Panc1 (cell line): ENCODE measurements around the gene ISCA2. TPM values are rescaled to one million over a fixed set of nuclear protein-coding genes. Genes with fewer than 3 reads are reported as not detected.

ENCODE experiments used
- ATAC-seq: fragments of 200-7000 bp; cut with Tn5 transposase; 2 replicates; pipeline ENCODE4 v1.9.1; 2020; ENCODE audit warnings: mild to moderate bottlenecking, moderate library complexity
- BruUV-seq: library from RNA; stranded (reverse); fragments of 400-500 nt; replicated peaks from 2 replicates; lab custom pipeline; 2021; lab: Mats Ljungman, UMichigan
- CTCF ChIA-PET: fragments of 300-600 bp; sonication (Branson Sonifier 250); formaldehyde crosslinking; loops from one replicate; lab custom pipeline; 2022; ENCODE audit warnings: antibody characterized with exemption; lab: Charles Lee
- POLR2A ChIA-PET: fragments of 300-600 bp; sonication (Branson Sonifier 250); formaldehyde crosslinking; loops from one replicate; lab custom pipeline; 2022; ENCODE audit warnings: antibody characterized with exemption; lab: Charles Lee
- DNase-seq: peaks from one replicate; pipeline ENCODE4 v3.0.0-alpha.2; 2010; ENCODE audit warnings: low read depth, low spot score
- H3K27ac ChIP-seq: 2 replicates; pipeline ENCODE4 v1.5.1; 2011; ENCODE audit warnings: mild to moderate bottlenecking, low read length, inconsistent platforms
- H3K27me3 ChIP-seq: fragments of 200-500 bp; sonication (Bioruptor generic); 2 replicates; pipeline ENCODE4 v1.6.0; 2014; ENCODE audit warnings: low read length, inconsistent platforms; ENCODE audit not compliant: control insufficient read depth, insufficient read depth
- H3K36me3 ChIP-seq: fragments of 200-500 bp; sonication (Bioruptor generic); 2 replicates; pipeline ENCODE4 v1.5.1; 2014; ENCODE audit warnings: inconsistent platforms, mild to moderate bottlenecking, low read length, moderate library complexity; ENCODE audit not compliant: control insufficient read depth, insufficient read depth
- H3K4me1 ChIP-seq: 2 replicates; pipeline ENCODE4 v1.5.1; 2011; ENCODE audit warnings: inconsistent platforms, mild to moderate bottlenecking, low read length, moderate library complexity; ENCODE audit not compliant: control insufficient read depth, insufficient read depth
- H3K4me3 ChIP-seq, 2 experiments: 2 replicates each; pipeline ENCODE4 v1.5.1; 2011 to 2012; ENCODE audit warnings: low read depth in 2 of 2, low read length in 2 of 2, mild to moderate bottlenecking in 2 of 2, inconsistent platforms in 1 of 2, moderate library complexity in 1 of 2
- H3K9me3 ChIP-seq: fragments of 200-500 bp; sonication (Bioruptor generic); 2 replicates; pipeline ENCODE4 v1.5.1; 2014; ENCODE audit warnings: low read depth, mild to moderate bottlenecking, inconsistent platforms, low read length, moderate library complexity; ENCODE audit not compliant: control insufficient read depth, insufficient read depth
- POLR2AphosphoS5 ChIP-seq: IDR thresholded peaks from 2 replicates; pipeline ENCODE4 v1.6.1; 2012; ENCODE audit warnings: mild to moderate bottlenecking, low read depth, low read length, moderate library complexity
- SIN3A ChIP-seq: IDR thresholded peaks from 2 replicates; pipeline ENCODE4 v1.6.1; 2012; ENCODE audit warnings: low read depth, mild to moderate bottlenecking, low read length, moderate library complexity, borderline replicate concordance; ENCODE audit not compliant: insufficient read depth
- TCF7L2 ChIP-seq: IDR thresholded peaks from 2 replicates; pipeline ENCODE4 v1.6.1; 2011; ENCODE audit warnings: mild to moderate bottlenecking, low read depth, low read length, inconsistent platforms
- in situ Hi-C: cut with HindIII; loops from 2 replicates; pipeline ENCODE4 v1.10.0; 2016; ENCODE audit warnings: low sequenced_read_pairs, low pct_unique_long_range_greater_than_20kb
- intact Hi-C: fragments of 100-400 bp; cut with micrococcal nuclease; formaldehyde crosslinking; loops from one replicate; pipeline ENCODE4 v1.10.0; 2022; ENCODE audit not compliant: unreplicated experiment
- total RNA-seq: library from RNA; stranded (reverse); gene quantifications from one replicate; pipeline ENCODE4 v1.2.1, GENCODE V29; 2021; ENCODE audit not compliant: unreplicated experiment
- TF ChIP-seq, protein P1 (sequence below), 2 experiments: IDR thresholded peaks; 2 replicates each; pipeline ENCODE4 v1.6.1; 2011 to 2012; ENCODE audit warnings: low read depth in 2 of 2, control low read depth in 1 of 2, low read length in 1 of 2, mild to moderate bottlenecking in 1 of 2, moderate library complexity in 1 of 2; ENCODE audit not compliant: insufficient read depth in 1 of 2
- TF ChIP-seq, protein P2 (sequence below): fragments of 450-650 bp; IDR thresholded peaks from 2 replicates; pipeline ENCODE4 v1.5.1; 2017; ENCODE audit warnings: mild to moderate bottlenecking

ISCA2 gene
- total RNA-seq, 1 experiment from 2014 or later: 26.1 TPM

DNA sequence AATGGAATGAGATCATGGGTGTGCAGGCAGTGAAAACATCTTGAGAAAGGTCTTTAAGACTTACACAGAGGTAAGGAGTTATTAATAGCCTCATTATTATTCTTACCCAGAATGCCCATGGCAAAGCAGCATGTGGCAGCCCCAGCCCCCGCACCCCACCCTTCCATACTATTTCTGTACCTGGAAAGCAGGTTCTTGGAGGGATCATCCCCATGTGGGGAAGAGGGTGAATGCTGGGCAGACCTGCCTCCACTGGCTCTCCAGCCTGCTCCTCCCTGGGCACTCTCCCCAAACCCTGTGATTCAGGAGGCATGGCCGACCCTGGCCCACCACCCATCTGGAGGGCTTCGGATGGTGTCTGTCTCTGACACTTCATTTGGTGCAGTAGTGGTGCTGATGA is 28.8 kb upstream of the ISCA2 start:
- ATAC-seq (no peak), DNase-seq (no peak)
- POLR2A ChIA-PET: no interaction called here
- H3K4me3 ChIP-seq: no peak overlapping the region
- in situ Hi-C loops: no loop called here
- no peak for TF ChIP-seq TCF7L2
- no peak for TF ChIP-seq SIN3A
- TF ChIP-seq, protein P1, sequence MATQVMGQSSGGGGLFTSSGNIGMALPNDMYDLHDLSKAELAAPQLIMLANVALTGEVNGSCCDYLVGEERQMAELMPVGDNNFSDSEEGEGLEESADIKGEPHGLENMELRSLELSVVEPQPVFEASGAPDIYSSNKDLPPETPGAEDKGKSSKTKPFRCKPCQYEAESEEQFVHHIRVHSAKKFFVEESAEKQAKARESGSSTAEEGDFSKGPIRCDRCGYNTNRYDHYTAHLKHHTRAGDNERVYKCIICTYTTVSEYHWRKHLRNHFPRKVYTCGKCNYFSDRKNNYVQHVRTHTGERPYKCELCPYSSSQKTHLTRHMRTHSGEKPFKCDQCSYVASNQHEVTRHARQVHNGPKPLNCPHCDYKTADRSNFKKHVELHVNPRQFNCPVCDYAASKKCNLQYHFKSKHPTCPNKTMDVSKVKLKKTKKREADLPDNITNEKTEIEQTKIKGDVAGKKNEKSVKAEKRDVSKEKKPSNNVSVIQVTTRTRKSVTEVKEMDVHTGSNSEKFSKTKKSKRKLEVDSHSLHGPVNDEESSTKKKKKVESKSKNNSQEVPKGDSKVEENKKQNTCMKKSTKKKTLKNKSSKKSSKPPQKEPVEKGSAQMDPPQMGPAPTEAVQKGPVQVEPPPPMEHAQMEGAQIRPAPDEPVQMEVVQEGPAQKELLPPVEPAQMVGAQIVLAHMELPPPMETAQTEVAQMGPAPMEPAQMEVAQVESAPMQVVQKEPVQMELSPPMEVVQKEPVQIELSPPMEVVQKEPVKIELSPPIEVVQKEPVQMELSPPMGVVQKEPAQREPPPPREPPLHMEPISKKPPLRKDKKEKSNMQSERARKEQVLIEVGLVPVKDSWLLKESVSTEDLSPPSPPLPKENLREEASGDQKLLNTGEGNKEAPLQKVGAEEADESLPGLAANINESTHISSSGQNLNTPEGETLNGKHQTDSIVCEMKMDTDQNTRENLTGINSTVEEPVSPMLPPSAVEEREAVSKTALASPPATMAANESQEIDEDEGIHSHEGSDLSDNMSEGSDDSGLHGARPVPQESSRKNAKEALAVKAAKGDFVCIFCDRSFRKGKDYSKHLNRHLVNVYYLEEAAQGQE (IDR thresholded peaks at IDR 0.05; ENCODE audit: insufficient read depth in 1 of 2, low read depth in 2 of 2, low read length in 1 of 2): no peak
- TF ChIP-seq, protein P2, sequence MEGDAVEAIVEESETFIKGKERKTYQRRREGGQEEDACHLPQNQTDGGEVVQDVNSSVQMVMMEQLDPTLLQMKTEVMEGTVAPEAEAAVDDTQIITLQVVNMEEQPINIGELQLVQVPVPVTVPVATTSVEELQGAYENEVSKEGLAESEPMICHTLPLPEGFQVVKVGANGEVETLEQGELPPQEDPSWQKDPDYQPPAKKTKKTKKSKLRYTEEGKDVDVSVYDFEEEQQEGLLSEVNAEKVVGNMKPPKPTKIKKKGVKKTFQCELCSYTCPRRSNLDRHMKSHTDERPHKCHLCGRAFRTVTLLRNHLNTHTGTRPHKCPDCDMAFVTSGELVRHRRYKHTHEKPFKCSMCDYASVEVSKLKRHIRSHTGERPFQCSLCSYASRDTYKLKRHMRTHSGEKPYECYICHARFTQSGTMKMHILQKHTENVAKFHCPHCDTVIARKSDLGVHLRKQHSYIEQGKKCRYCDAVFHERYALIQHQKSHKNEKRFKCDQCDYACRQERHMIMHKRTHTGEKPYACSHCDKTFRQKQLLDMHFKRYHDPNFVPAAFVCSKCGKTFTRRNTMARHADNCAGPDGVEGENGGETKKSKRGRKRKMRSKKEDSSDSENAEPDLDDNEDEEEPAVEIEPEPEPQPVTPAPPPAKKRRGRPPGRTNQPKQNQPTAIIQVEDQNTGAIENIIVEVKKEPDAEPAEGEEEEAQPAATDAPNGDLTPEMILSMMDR: no peak
- no peak for TF ChIP-seq POLR2AphosphoS5
- H3K27ac ChIP-seq: no peak overlapping the region
- CTCF ChIA-PET: no interaction called here
- intact Hi-C loops: no loop called here
- H3K4me1 ChIP-seq: no peaks in the 10 kb centered on the region
- no peaks in the 10 kb centered on the region for H3K9me3 ChIP-seq
- H3K36me3 ChIP-seq: no peaks in the 10 kb centered on the region
- H3K27me3 ChIP-seq: no peaks in the 10 kb centered on the region
- BruUV-seq: no TSS peak

DNA sequence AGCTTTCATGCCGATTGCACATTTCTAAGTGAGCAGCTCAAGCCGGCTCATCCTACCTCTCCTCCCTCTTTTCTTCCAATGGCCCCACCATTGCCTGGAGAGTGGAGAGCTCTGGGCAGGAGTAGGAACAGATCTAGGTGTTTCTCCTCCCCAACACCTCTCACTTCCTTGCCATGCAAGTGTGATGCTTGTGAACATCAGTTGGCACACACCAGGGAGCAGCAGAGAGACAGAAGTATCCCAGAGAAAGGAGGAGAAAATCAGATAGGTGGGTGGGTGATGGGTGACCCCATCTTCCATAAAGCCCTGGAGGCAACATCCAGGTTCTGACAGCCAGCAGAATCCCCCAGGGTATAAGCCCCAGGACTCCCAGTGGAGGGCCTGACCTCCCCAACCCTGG is 28.2 kb upstream of the ISCA2 start:
- Histone ChIP-seq H3K27me3 (no peaks in the 10 kb centered on the region), H3K9me3 (no peaks in the 10 kb centered on the region), H3K27ac (no peak overlapping the region), H3K36me3 (no peaks in the 10 kb centered on the region), H3K4me1 (no peaks in the 10 kb centered on the region), H3K4me3 (no peak overlapping the region)
- BruUV-seq: no TSS peak
- in situ Hi-C loops (no loop called here), intact Hi-C loops (no loop called here)
- ChIA-PET CTCF (no interaction called here), POLR2A (interaction anchor here (0.8 kb wide), 1 partner anchor 28 kb away, joined by 4 read pairs; the partner anchor contains the start of genes ISCA2 and NPC2)
- DNase-seq: no peak
- TF ChIP-seq, protein P2: no peak
- TF ChIP-seq TCF7L2: no peak
- no peak for TF ChIP-seq SIN3A
- no peak for TF ChIP-seq POLR2AphosphoS5
- TF ChIP-seq, protein P1 (IDR thresholded peaks at IDR 0.05; ENCODE audit: insufficient read depth in 1 of 2, low read depth in 2 of 2, low read length in 1 of 2): no peak
- no peak for ATAC-seq
